DMS153 (cell line): ENCODE data around the gene XIST.
"Not testable (repeated sequence)": the region's sequence is repeated elsewhere in the genome, so short reads cannot be mapped to it uniquely, and the experiment has no call there.

Source experiments
- DNase-seq: peaks from one replicate; lab custom pipeline; 2025; lab: John Stamatoyannopoulos, UW

The XIST gene

DNA sequence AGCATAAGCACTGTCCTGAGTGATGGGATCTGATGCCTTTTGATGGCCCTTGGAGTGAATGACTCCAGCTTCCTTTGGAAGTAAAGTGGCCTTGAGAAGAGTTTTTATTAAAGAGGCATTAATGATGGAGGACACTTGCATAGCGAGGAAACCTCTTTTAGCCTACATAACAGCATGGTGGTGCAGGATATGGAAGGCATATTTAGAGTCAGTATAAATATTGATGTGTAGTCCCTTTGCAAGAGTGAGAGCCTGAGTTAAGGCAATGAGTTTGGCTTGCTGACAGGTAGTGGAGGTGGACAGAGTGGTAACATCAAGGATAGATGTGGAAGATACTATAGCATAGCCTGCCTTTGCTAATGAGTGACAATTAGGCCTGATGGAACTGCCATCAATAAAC lies 48.4 kb downstream of the XIST start:
- not testable (repeated sequence) for DNase-seq

DNA sequence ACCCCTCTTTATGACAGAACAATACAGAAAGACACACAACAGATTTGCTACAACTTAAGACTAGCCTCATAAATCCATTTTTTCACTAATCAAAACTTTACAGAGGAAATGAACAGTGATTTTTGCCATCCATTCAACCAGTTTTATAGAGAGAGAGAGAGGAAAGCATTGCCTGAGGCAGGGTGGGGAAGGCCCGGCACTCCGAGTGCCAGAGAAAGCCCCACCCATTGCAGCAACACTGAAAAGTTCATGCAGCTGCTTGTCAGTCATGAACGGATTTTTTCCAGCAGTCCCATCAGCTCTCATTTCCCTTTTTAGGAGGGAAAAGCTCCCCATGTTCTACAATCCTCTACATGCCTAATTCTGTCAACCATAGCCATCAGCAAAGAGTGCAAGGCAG lies 52.6 kb downstream of the XIST start:
- DNase-seq = no peak

DNA sequence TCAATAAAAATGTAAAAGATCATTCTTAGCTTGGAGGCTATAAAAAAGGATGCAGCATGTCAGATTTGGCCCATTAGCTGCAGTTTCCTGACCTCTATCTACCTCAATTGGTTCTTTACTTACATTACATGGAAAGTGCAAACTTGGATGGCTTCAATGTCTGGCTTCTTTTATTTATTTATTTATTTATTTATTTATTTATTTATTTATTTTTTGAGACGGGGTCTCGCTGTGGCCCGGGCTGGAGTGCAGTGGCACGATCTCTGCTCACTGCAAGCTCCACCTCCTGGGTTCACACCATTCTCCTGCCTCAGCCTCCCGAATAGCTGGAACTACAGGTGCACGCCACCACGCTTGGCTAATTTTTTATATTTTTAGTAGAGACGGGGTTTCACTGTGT lies 60.0 kb downstream of the XIST start:
- not testable (repeated sequence) for DNase-seq

DNA sequence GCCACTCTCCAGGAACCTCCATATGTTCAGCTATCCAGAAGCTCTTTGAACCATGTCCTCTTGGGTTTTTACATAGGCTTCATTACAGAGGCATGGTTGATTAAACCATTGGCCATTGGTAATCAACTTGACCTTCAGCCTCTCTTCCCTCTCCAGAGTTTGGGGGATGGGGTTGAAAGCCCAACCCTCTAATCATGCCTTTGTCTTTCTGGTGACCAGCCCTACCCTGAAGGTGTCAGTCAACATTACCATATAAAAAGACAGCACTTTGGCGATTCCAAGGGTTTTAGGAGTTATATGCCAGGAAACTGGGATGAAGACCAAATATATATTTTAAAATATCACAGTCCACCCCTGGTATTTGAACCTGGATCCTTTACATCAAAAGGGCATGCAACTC lies 67.0 kb downstream of the XIST start:
- DNase-seq = no peak
